Superior temporal gyrus (tissue), 1 donor: ENCODE measurements around the gene IZUMO1R.
"Not testable (repeated sequence)": the region's sequence is repeated elsewhere in the genome, so short reads cannot be mapped to it uniquely, and the experiment has no call there.

Source experiments
- DNase-seq: peaks from one replicate; pipeline ENCODE4 v3.0.0-alpha.2; 2016; ENCODE audit errors: extremely low spot score

The IZUMO1R gene

GRCh38 chr11:94325681-94326080 lies 21.3 kb downstream of the IZUMO1R start:
- no peak for DNase-seq

- no peak for DNase-seq
Measured at GRCh38 chr11:94326947-94327346, 22.6 kb downstream of the IZUMO1R start.

- DNase-seq = no peak
Measured at GRCh38 chr11:94328587-94329080, 24.3 kb downstream of the IZUMO1R start.

DNA sequence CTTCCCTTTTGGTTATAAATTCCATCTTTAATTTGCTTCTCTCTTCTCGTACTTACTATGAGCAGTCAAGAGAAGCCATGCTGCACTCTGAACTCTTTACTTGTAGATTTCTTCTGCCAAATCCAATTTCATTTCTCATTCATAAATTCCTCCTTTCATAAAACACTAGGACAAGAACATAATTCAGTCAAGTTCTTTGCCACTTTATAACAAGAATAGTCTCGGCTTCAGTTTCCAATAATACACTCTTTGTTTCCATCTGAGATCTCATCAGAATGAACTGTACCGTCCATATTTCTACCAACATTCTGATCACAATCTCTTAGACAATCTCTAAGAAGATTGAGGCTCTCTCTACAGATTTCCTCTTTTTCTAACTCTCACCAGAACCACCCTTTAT lies 25.1 kb downstream of the IZUMO1R start:
- no peak for DNase-seq

GRCh38 chr11:94330789-94331188 lies 26.4 kb downstream of the IZUMO1R start:
- DNase-seq = no peak

DNA sequence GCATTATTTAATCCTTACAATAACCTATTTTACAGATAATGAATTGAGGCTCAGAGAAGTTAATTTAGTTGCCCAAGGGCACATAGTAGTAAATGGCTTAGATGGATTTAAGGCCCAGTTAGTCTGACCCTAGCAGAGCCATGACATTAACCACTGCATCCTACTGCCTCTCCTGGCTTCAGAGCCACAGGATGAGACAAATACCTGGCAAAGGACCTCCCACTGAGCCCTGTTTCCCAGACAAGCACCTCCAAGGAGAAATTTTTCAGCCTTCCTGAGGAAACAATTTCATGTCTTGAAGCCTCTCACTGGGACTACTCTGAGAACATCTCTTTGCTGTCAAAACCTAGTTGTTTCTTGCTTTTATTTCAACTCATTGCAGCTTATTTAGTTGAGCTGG lies 28.4 kb downstream of the IZUMO1R start:
- no peak for DNase-seq

DNA sequence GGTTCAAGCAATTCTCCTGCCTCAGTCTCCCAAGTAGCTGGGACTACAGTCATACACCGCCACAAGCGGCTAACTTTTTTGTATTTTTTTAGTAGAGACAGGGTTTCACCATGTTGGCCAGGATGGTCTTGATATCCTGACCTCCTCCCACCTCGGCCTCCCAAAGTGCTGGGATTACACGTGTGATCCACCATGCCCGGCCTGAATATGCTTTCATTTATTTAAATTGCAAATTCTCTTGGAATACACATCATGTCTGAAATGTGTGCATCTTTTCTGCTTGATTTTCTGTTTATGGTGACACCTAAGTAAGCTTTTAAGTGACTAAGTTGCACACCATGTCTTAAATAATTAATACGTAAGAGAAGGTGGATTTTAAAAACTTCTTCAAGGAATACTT lies 31.7 kb downstream of the IZUMO1R start:
- DNase-seq = no peak

DNA sequence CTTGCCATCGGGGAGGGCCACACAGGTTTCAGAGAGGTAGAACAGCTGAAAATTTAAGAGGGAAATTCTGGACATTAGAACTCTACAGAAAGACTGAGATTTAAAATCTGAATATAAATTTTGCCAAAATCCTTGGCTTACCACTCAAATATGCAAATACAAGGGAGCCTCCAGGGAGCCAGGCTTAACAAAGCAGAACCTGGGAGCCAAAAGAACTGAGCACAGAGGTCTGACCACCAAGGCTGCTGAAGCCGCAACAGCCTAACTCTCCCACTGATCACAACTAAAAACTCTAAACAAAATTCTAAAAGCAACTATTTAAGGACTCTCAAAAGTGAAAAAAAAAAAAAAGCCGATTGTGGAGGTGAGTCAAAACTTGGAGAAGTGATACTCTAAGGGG lies 34.3 kb downstream of the IZUMO1R start:
- DNase-seq = no peak

DNA sequence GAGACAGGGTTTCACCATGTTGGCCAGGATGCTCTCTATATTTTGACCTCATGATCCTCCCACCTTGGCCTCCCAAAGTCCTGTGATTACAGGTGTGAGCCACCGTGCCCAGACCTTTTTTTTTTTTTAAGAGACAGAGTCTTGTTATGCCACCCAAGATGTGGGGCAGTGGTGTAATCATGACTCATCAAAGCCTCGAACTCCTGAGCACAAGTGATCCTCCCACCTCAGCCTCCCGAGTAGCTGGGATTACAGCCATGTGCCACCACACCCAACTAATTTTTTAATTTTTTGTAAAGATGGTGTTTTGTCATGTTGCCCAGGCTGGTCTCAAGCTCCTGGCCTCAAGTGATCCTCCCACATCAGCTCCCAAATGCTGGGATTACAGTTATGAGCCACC lies 37.9 kb downstream of the IZUMO1R start:
- DNase-seq = no peak

DNA sequence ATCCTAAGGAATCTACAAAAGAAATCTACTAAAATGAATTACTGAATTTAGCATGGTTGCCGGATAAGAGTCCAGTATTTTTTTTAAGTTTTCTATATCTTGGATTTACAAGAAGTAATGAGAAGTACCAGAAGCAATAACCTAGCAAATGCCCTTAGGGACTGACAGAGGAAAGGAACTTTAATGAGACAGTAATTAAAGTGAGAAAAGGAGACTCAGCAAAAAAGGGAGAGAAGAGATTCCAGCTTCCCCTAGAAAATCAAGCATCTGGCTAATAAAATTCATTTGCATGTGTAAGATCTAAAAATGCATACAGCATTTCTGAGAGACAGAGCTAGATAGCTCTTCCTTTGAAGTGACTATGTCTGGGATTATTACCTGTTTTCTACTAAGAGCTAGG lies 39.1 kb downstream of the IZUMO1R start:
- DNase-seq = no peak

- DNase-seq = not testable (repeated sequence)
Measured at GRCh38 chr11:94346311-94346710, 41.9 kb downstream of the IZUMO1R start.

GRCh38 chr11:94350850-94351563 lies 46.6 kb downstream of the IZUMO1R start:
- not testable (repeated sequence) for DNase-seq
